Measurements from ENCODE around the gene REELD1. TPM values are rescaled to one million over a fixed set of nuclear protein-coding genes. Genes with fewer than 3 reads are reported as not detected.

REELD1 gene
- total and polyA plus RNA-seq, 9 of the 15 experiments (the other 6 are each of a cell fraction or from before 2014, with no cell fraction given), result not detected

DNA sequence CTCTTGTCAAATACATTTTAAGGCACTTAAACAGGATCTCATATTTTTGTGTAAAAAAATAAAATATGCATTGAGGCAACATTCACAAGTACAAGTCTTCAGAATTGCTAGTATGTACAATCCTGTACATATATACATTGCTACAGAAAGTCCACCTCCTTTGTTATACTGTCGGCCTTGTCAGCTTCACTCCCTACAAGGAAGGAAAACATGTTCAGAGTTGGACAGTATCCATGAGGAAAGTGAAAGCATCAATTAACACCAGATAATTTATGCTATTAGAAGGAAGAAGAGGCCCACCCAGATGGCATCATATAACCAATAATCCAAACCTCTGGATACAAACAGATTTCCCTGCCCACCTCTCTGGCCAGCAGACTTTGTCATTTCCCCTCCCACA, 42.0 kb downstream of the REELD1 start:
- 38% methylated on average over 1 of the region's 1 CpG for WGBS (ENCODE audit: insufficient coverage, low coverage, missing lambda C conversion rate)
- ChIA-PET CTCF (ENCODE audit: low intra/inter-chr PET ratio) (no interaction called here), POLR2A (no interaction called here)
- Histone ChIP-seq H3K27ac (ENCODE audit: extremely low read depth, low read depth, low read length) (no peak overlapping the region), H3K9me3 (replicated peaks; ENCODE audit: control insufficient read depth, insufficient read depth, low read depth, low read length) (no peaks in the 10 kb centered on the region), H3K36me3 (ENCODE audit: control insufficient read depth, insufficient read depth, low read length) (no peaks in the 10 kb centered on the region; the same call in 2 of the 3 replicates), H2AFZ (ENCODE audit: low read depth, low read length) (no peak overlapping the region), H3K4me3 (no peak overlapping the region), H3K27me3 (ENCODE audit: control insufficient read depth in 2 of 2, insufficient read depth in 2 of 2, low read length in 2 of 2) (no peaks in the 10 kb centered on the region), H3K79me2 (ENCODE audit: control insufficient read depth, insufficient read depth, low read length) (no peaks in the 10 kb centered on the region), H3K4me2 (ENCODE audit: insufficient read depth, low read length) (no peak overlapping the region), H3K9ac (ENCODE audit: insufficient read depth in 1 of 2, low read depth in 2 of 2, low read length in 2 of 2) (no peak overlapping the region), H3K9me1 (ENCODE audit: control insufficient read depth, insufficient read depth, low read length) (no peaks in the 10 kb centered on the region), H3K4me1 (replicated peaks in 1 of 2; ENCODE audit: control insufficient read depth in 2 of 2, insufficient read depth in 2 of 2, low read length in 2 of 2) (peaks cover 0 to 4% of the 10 kb centered on the region in 2 experiments; a peak in 1 of 5 replicates), H4K20me1 (replicated peaks; ENCODE audit: control insufficient read depth, insufficient read depth, low read length) (no peaks in the 10 kb centered on the region; the same call in 1 of the 2 replicates)
- in situ Hi-C loops (cut with MboI) (no loop called here), intact Hi-C loops (cut with micrococcal nuclease) (no loop called here)
- DNase-seq (ENCODE audit: extremely low read depth in 1 of 4, low spot score in 3 of 4), result no peak
- TF ChIP-seq FOXK1 (CRISPR knock-in tag; IDR thresholded peaks at IDR 0.05; ENCODE audit: borderline replicate concordance), result no peak
- TF ChIP-seq L3MBTL2 (IDR thresholded peaks at IDR 0.05), result no peak
- TF ChIP-seq SIRT6 (IDR thresholded peaks at IDR 0.05; ENCODE audit: low read depth, low read length), result no peak
- no peak for TF ChIP-seq BRF1 (IDR thresholded peaks at IDR 0.05; ENCODE audit: borderline replicate concordance, extremely low read depth, insufficient read length)
- TF ChIP-seq CTBP1 (IDR thresholded peaks at IDR 0.05; ENCODE audit: borderline replicate concordance), result no peak
- TF ChIP-seq, protein P1, sequence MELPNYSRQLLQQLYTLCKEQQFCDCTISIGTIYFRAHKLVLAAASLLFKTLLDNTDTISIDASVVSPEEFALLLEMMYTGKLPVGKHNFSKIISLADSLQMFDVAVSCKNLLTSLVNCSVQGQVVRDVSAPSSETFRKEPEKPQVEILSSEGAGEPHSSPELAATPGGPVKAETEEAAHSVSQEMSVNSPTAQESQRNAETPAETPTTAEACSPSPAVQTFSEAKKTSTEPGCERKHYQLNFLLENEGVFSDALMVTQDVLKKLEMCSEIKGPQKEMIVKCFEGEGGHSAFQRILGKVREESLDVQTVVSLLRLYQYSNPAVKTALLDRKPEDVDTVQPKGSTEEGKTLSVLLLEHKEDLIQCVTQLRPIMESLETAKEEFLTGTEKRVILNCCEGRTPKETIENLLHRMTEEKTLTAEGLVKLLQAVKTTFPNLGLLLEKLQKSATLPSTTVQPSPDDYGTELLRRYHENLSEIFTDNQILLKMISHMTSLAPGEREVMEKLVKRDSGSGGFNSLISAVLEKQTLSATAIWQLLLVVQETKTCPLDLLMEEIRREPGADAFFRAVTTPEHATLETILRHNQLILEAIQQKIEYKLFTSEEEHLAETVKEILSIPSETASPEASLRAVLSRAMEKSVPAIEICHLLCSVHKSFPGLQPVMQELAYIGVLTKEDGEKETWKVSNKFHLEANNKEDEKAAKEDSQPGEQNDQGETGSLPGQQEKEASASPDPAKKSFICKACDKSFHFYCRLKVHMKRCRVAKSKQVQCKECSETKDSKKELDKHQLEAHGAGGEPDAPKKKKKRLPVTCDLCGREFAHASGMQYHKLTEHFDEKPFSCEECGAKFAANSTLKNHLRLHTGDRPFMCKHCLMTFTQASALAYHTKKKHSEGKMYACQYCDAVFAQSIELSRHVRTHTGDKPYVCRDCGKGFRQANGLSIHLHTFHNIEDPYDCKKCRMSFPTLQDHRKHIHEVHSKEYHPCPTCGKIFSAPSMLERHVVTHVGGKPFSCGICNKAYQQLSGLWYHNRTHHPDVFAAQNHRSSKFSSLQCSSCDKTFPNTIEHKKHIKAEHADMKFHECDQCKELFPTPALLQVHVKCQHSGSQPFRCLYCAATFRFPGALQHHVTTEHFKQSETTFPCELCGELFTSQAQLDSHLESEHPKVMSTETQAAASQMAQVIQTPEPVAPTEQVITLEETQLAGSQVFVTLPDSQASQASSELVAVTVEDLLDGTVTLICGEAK (IDR thresholded peaks at IDR 0.05), result no peak
- TF ChIP-seq, protein P1 (CRISPR knock-in tag; IDR thresholded peaks at IDR 0.05), result no peak
- TF ChIP-seq SMARCA5 (IDR thresholded peaks at IDR 0.05), result no peak
- no peak for TF ChIP-seq SRSF9 (IDR thresholded peaks at IDR 0.05; ENCODE audit: borderline replicate concordance, low read depth, low read length)
- TF ChIP-seq, protein P2, sequence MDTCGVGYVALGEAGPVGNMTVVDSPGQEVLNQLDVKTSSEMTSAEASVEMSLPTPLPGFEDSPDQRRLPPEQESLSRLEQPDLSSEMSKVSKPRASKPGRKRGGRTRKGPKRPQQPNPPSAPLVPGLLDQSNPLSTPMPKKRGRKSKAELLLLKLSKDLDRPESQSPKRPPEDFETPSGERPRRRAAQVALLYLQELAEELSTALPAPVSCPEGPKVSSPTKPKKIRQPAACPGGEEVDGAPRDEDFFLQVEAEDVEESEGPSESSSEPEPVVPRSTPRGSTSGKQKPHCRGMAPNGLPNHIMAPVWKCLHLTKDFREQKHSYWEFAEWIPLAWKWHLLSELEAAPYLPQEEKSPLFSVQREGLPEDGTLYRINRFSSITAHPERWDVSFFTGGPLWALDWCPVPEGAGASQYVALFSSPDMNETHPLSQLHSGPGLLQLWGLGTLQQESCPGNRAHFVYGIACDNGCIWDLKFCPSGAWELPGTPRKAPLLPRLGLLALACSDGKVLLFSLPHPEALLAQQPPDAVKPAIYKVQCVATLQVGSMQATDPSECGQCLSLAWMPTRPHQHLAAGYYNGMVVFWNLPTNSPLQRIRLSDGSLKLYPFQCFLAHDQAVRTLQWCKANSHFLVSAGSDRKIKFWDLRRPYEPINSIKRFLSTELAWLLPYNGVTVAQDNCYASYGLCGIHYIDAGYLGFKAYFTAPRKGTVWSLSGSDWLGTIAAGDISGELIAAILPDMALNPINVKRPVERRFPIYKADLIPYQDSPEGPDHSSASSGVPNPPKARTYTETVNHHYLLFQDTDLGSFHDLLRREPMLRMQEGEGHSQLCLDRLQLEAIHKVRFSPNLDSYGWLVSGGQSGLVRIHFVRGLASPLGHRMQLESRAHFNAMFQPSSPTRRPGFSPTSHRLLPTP (IDR thresholded peaks at IDR 0.05; ENCODE audit: borderline replicate concordance, extremely low read depth, insufficient read length), result no peak
- TF ChIP-seq HEY1 (CRISPR knock-in tag; IDR thresholded peaks at IDR 0.05; ENCODE audit: borderline replicate concordance), result no peak
- no peak for ATAC-seq
- no TSS peak for BruUV-seq (replicated peaks)
- no peak for FAIRE-seq

Measured in K562 (cell line).